HFFc6 (cell line): Measurements from ENCODE around the gene XIRP2. TPM values are rescaled to one million over a fixed set of nuclear protein-coding genes. Genes with fewer than 3 reads are reported as not detected.
"Not testable (repeated sequence)": the region's sequence is repeated elsewhere in the genome, so short reads cannot be mapped to it uniquely, and the experiment has no call there.

Experiments
- DNase-seq: peaks from one replicate; pipeline ENCODE4 v3.0.0-alpha.2; 2018
- H3K27ac Mint-ChIP-seq: 2 replicates; pipeline ENCODE4 v1.8.0; 2020; ENCODE audit warnings: mild to moderate bottlenecking, mixed read lengths
- H3K27me3 Mint-ChIP-seq: 2 replicates; pipeline ENCODE4 v1.8.0; 2021; ENCODE audit warnings: mild to moderate bottlenecking, moderate library complexity, mixed read lengths; ENCODE audit not compliant: insufficient read depth
- H3K36me3 Mint-ChIP-seq: 2 replicates; pipeline ENCODE4 v1.8.0; 2021; ENCODE audit warnings: low read depth, mixed read lengths
- H3K4me1 Mint-ChIP-seq: 2 replicates; pipeline ENCODE4 v1.8.0; 2020; ENCODE audit warnings: low read depth, mixed read lengths
- H3K4me3 Mint-ChIP-seq: 2 replicates; pipeline ENCODE4 v1.8.0; 2020; ENCODE audit warnings: mild to moderate bottlenecking, moderate library complexity, mixed read lengths
- H3K9me3 Mint-ChIP-seq: 2 replicates; pipeline ENCODE4 v1.8.0; 2020; ENCODE audit warnings: mild to moderate bottlenecking, mixed read lengths
- CTCF ChIP-seq: fragments of 200-600 bp; sonication (generic); IDR thresholded peaks from 2 replicates; pipeline ENCODE4 v1.5.0; 2021; ENCODE audit warnings: antibody characterized with exemption, mild to moderate bottlenecking
- total RNA-seq, 6 experiments: library from RNA; stranded (reverse); fragmentation: NEBNext Ultra II Directional; extraction: Animal tissue kit (Norgen Biotek cat#: 25700); gene quantifications; 2 replicates in 1 of 6; 3 replicates in 5 of 6; pipeline ENCODE4 v1.2.3, GENCODE V29; 2021

XIRP2 gene
- total RNA-seq, 6 experiments from 2014 or later, result not detected

DNA sequence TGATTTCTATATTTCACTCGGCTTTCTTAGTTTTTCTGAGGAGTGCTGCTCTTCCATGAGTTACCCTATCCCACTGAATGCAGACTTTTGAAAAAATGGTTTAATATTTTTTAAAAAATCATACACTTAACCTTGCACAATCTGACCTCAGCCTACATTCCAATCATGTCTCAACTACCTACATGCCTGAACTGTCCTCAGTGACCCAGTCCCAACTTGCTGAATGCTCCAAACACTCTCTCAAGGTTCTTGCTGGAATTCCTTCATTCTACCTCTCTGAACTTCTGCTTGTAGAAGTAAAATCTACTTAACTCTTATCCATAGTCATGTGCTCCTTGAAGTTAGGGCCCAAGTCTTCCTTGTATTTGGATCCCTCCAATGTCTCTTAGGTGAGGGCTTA is 181.6 kb downstream of the XIRP2 start:
- Mint-ChIP-seq H3K36me3 (no peaks in the 10 kb centered on the region), H3K27me3 (no peaks in the 10 kb centered on the region; the same call in none of the 2 replicates), H3K4me1 (no peaks in the 10 kb centered on the region), H3K27ac (no peak overlapping the region), H3K9me3 (peaks cover under 1% of the 10 kb centered on the region; the same call in 1 of the 2 replicates), H3K4me3 (no peak overlapping the region)
- no peak for TF ChIP-seq CTCF
- DNase-seq, result no peak

DNA sequence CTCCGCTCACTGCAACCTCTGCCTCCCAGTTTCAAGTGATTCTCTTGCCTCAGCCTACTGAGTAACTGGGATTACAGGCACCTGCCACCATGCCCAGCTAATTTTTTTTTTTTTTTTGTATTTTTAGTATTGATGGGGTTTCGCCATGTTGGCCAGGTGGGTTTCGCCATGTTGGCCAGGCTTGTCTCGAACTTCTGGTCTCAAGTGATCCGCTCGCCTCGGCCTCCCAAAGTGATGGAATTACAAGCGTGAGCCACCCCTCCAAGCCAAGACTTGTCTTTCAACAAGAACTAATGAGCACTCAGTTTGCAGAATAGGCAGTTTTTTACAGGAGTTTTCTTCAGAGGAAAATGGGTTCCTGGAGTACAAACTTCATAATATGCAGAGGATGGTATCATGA is 187.4 kb downstream of the XIRP2 start:
- H3K36me3 Mint-ChIP-seq, H3K4me3 Mint-ChIP-seq, H3K4me1 Mint-ChIP-seq, H3K27me3 Mint-ChIP-seq, H3K27ac Mint-ChIP-seq, H3K9me3 Mint-ChIP-seq, DNase-seq: not testable (repeated sequence)

DNA sequence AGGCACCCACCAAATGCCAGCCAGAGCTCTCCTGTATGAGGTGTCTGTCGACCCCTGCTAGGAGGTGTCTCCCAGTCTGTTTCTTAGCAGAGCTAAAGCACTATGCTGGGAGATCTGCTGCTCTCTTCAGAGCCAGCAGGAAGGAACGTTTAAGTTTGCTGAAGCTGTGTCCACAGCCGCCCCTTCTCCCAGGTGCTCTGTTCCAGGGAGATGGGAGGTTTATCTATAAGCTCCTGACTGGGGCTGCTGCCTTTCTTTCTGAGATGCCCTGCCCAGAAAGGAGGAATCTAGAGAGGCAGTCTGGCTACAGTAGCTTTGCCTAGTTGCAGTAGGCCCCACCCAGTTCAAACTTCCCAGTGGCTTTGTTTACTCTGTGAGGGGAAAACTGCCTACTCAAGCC is 210.7 kb downstream of the XIRP2 start:
- not testable (repeated sequence) for H3K27me3 Mint-ChIP-seq, H3K9me3 Mint-ChIP-seq, H3K4me3 Mint-ChIP-seq, DNase-seq, H3K27ac Mint-ChIP-seq, H3K36me3 Mint-ChIP-seq, H3K4me1 Mint-ChIP-seq

DNA sequence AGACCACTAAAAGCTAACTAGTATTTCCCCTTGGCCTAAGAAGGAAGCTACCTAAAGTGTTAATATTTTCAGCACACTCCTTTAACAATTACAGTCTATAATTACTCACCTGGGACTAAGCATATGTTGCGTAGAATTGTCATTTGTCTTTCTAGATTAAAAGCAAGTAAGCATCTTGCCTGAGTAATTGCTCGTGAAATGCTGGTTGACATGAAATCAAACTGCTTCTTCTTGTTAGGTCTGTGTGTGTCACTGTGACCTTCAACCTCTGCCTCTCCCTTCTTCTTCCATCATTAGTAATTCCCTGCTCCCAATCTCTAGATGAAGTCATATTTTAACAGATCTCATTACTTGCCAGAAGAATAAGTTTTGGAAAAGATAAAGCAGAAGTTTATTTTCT is 212.2 kb downstream of the XIRP2 start:
- Mint-ChIP-seq H3K4me1 (no peaks in the 10 kb centered on the region), H3K9me3 (no peaks in the 10 kb centered on the region; the same call in 1 of the 2 replicates), H3K27ac (no peak overlapping the region), H3K36me3 (no peaks in the 10 kb centered on the region), H3K4me3 (no peak overlapping the region), H3K27me3 (peaks cover 4% of the 10 kb centered on the region; the same call in 1 of the 2 replicates)
- no peak for DNase-seq
- no peak for TF ChIP-seq CTCF

- no peak for DNase-seq
- no peak overlapping the region for H3K4me3 Mint-ChIP-seq
- H3K4me1 Mint-ChIP-seq, result no peaks in the 10 kb centered on the region
- no peak for TF ChIP-seq CTCF
- H3K9me3 Mint-ChIP-seq, result no peaks in the 10 kb centered on the region; the same call in 1 of the 2 replicates
- H3K36me3 Mint-ChIP-seq, result no peaks in the 10 kb centered on the region
- peaks cover 4% of the 10 kb centered on the region; the same call in 1 of the 2 replicates for H3K27me3 Mint-ChIP-seq
- H3K27ac Mint-ChIP-seq, result no peak overlapping the region
Observed at GRCh38 chr2:167103028-167103756, 214.9 kb downstream of the XIRP2 start.

GRCh38 chr2:167103757-167104133 is 215.5 kb downstream of the XIRP2 start:
- Mint-ChIP-seq H3K9me3 (no peaks in the 10 kb centered on the region), H3K4me3 (no peak overlapping the region), H3K27ac (no peak overlapping the region), H3K27me3 (peaks cover 4% of the 10 kb centered on the region; the same call in 1 of the 2 replicates), H3K36me3 (no peaks in the 10 kb centered on the region), H3K4me1 (no peaks in the 10 kb centered on the region)
- TF ChIP-seq CTCF, result no peak
- DNase-seq, result no peak
